GM12878 (cell line): Measurements from ENCODE around the gene RECQL. TPM values are rescaled to one million over a fixed set of nuclear protein-coding genes. Genes with fewer than 3 reads are reported as not detected.

Source experiments
- ATAC-seq: fragments of 200-7000 bp; cut with Tn5 transposase; 3 replicates; pipeline ENCODE4 v1.9.1; 2020; ENCODE audit warnings: mild to moderate bottlenecking, moderate library complexity
- BruUV-seq: library from RNA; stranded (reverse); fragments of 400-500 nt; replicated peaks from 2 replicates; lab custom pipeline; 2021; lab: Mats Ljungman, UMichigan
- CTCF ChIA-PET: fragments of 300-600 bp; sonication (Branson Sonifier 250); formaldehyde crosslinking; extraction: SDS; loops from one replicate; lab custom pipeline; 2021; ENCODE audit warnings: inconsistent platforms; lab: Yijun Ruan, JAX
- POLR2A ChIA-PET: fragments of 350-600 bp; formaldehyde crosslinking; extraction: SDS; loops from one replicate; lab custom pipeline; 2021; ENCODE audit warnings: inconsistent platforms; lab: Charles Lee
- RAD21 ChIA-PET: fragments of 300-600 bp; sonication (Branson Sonifier 250); formaldehyde crosslinking; loops from one replicate; lab custom pipeline; 2023; ENCODE audit warnings: antibody characterized with exemption; ENCODE audit not compliant: unreplicated experiment; lab: Charles Lee
- SMC1A ChIA-PET: fragments of 300-600 bp; sonication (Branson Sonifier 250); formaldehyde crosslinking; loops from one replicate; lab custom pipeline; 2023; ENCODE audit not compliant: unreplicated experiment, uncharacterized antibody; lab: Charles Lee
- DNase-seq: peaks from one replicate; pipeline ENCODE4 v3.0.0-alpha.2; 2011; ENCODE audit warnings: low read depth, low spot score
- FAIRE-seq: peaks from 3 replicates; lab custom pipeline; 2011; peaks lifted over from hg19 to GRCh38; lab: Jason Lieb, UNC
- H2AFZ ChIP-seq: 2 replicates; pipeline ENCODE4 v1.6.0; 2011; ENCODE audit warnings: low read depth, low read length, control low read depth; ENCODE audit not compliant: control insufficient read depth
- H3K27ac ChIP-seq: 2 replicates; pipeline ENCODE4 v1.5.1; 2011; ENCODE audit warnings: control low read depth; ENCODE audit not compliant: control insufficient read depth, insufficient read depth
- H3K27me3 ChIP-seq, 2 experiments: replicated peaks in 1 of 2; 2 replicates each; pipeline versions ENCODE4 v1.6.0 to v1.6.1; 2011; ENCODE audit warnings: low read length in 1 of 2; ENCODE audit not compliant: control insufficient read depth in 2 of 2, insufficient read depth in 2 of 2
- H3K36me3 ChIP-seq, 2 experiments: 2 replicates each; pipeline ENCODE4 v1.5.1; 2011; ENCODE audit warnings: low read length in 1 of 2; ENCODE audit not compliant: control insufficient read depth in 2 of 2, insufficient read depth in 2 of 2
- H3K4me1 ChIP-seq: 2 replicates; pipeline ENCODE4 v1.6.1; 2011; ENCODE audit warnings: mild to moderate bottlenecking, low read length, moderate library complexity, mixed read lengths; ENCODE audit not compliant: control insufficient read depth, insufficient read depth
- H3K4me2 ChIP-seq: 2 replicates; pipeline ENCODE4 v1.6.0; 2011; ENCODE audit warnings: control low read depth; ENCODE audit not compliant: control insufficient read depth, insufficient read depth
- H3K4me3 ChIP-seq: fragments of 200-600 bp; sonication (generic); 2 replicates; pipeline ENCODE4 v1.5.1; 2016
- H3K79me2 ChIP-seq: 2 replicates; pipeline ENCODE4 v1.6.0; 2011; ENCODE audit warnings: low read length; ENCODE audit not compliant: control insufficient read depth, insufficient read depth
- H3K9ac ChIP-seq: 2 replicates; pipeline ENCODE4 v1.8.0; 2011; ENCODE audit warnings: low read length, control low read depth, mixed read lengths; ENCODE audit not compliant: control insufficient read depth, insufficient read depth
- H3K9me3 ChIP-seq: replicated peaks from 3 replicates; pipeline ENCODE4 v1.5.1; 2011; ENCODE audit warnings: mild to moderate bottlenecking, low read length; ENCODE audit not compliant: control insufficient read depth, insufficient read depth
- H4K20me1 ChIP-seq: 2 replicates; pipeline ENCODE4 v1.6.0; 2011; ENCODE audit not compliant: control insufficient read depth, insufficient read depth
- ASH2L ChIP-seq: fragments of 300-600, 200-600 bp; sonication (generic); IDR thresholded peaks from 2 replicates; pipeline ENCODE4 v1.6.1; 2017; ENCODE audit warnings: low read depth, mild to moderate bottlenecking, borderline replicate concordance
- BACH1 ChIP-seq: fragments of 450-650 bp; IDR thresholded peaks from 2 replicates; pipeline ENCODE4 v1.6.1; 2017; ENCODE audit warnings: mild to moderate bottlenecking, borderline replicate concordance
- ESRRA ChIP-seq: IDR thresholded peaks from 2 replicates; pipeline ENCODE4 v1.6.1; 2012; ENCODE audit warnings: mild to moderate bottlenecking, low read length, improper control_type of control experiment
- MXI1 ChIP-seq: fragments of 150-350 bp; IDR thresholded peaks from 2 replicates; pipeline ENCODE4 v1.6.1; 2011; ENCODE audit warnings: low read depth, mild to moderate bottlenecking, inconsistent platforms, low read length, improper control_type of control experiment
- NFIC ChIP-seq: IDR thresholded peaks from 2 replicates; pipeline ENCODE4 v1.6.1; 2012; ENCODE audit warnings: low read depth, mild to moderate bottlenecking, inconsistent platforms, low read length, moderate library complexity
- NFXL1 ChIP-seq: fragments of 450-650 bp; IDR thresholded peaks from 2 replicates; pipeline ENCODE4 v1.6.1; 2017; ENCODE audit warnings: antibody characterized with exemption, mild to moderate bottlenecking, borderline replicate concordance
- NR2C2 ChIP-seq: IDR thresholded peaks from 2 replicates; pipeline ENCODE4 v1.6.1; 2011; ENCODE audit warnings: borderline replicate concordance, low read depth; ENCODE audit not compliant: control insufficient read depth, insufficient read length
- PML ChIP-seq: IDR thresholded peaks from 2 replicates; pipeline ENCODE4 v1.6.1; 2012; ENCODE audit warnings: low read length, inconsistent platforms
- POLR2A ChIP-seq: IDR thresholded peaks from 2 replicates; pipeline ENCODE4 v1.6.1; 2011; ENCODE audit warnings: low read depth, mild to moderate bottlenecking, low read length
- RAD21 ChIP-seq: IDR thresholded peaks from 2 replicates; pipeline ENCODE4 v1.6.1; 2011; ENCODE audit warnings: mild to moderate bottlenecking, low read depth, low read length, moderate library complexity; ENCODE audit not compliant: insufficient read depth
- SIN3A ChIP-seq: IDR thresholded peaks from 2 replicates; pipeline ENCODE4 v1.6.1; 2012; ENCODE audit warnings: low read depth, low read length, improper control_type of control experiment
- SREBF1 ChIP-seq: IDR thresholded peaks from 2 replicates; pipeline ENCODE4 v1.6.1; 2012; ENCODE audit warnings: mild to moderate bottlenecking, low read length
- TBL1XR1 ChIP-seq: IDR thresholded peaks from 2 replicates; pipeline ENCODE4 v1.6.1; 2012; ENCODE audit warnings: low read depth, low read length, improper control_type of control experiment
- ZSCAN29 ChIP-seq: fragments of 450-650 bp; IDR thresholded peaks from 2 replicates; pipeline ENCODE4 v1.6.1; 2017; ENCODE audit warnings: mild to moderate bottlenecking, moderate library complexity
- WGBS: methylation state at CpG from one replicate; pipeline ENCODE4 v1.1.6; 2016; ENCODE audit warnings: low lambda C conversion rate; ENCODE audit not compliant: insufficient replicate concordance, insufficient coverage; ENCODE audit errors: missing lambda C conversion rate; 5-methylcytosine and 5-hydroxymethylcytosine counted together
- in situ Hi-C: fragments of 300-500 bp; cut with MboI; formaldehyde crosslinking; loops from 9 replicates; pipeline ENCODE4 v1.14.3; 2018; ENCODE audit warnings: mixed read lengths
- intact Hi-C: fragments of 100-400 bp; cut with micrococcal nuclease; formaldehyde crosslinking; loops from one replicate; pipeline ENCODE4 v1.14.2; 2022; ENCODE audit not compliant: unreplicated experiment
- polyA plus RNA-seq, 11 experiments: library from polyadenylated mRNA; depleted of rRNA in 4 of 11; unstranded in 6 of 11; stranded (reverse) in 5 of 11; fragments of >200 nt; fragmentation: Nextera tagmentation in 4 of 11; fragmentation: Illumina TruSeq in 1 of 11; extraction: Ambion mirVana in 4 of 11; extraction: Trizol in 1 of 11; gene quantifications; 1 replicate in 1 of 11; 2 replicates in 10 of 11; pipeline versions ENCODE4 v1.2.1 to v1.2.3, GENCODE V29; 2011 to 2016; ENCODE audit warnings: inconsistent platforms in 2 of 11, missing spikeins in 2 of 11, low read depth in 1 of 11
- total RNA-seq, 4 experiments: library from RNA; depleted of rRNA in 3 of 4; stranded (reverse); fragments of >200 nt in 3 of 4; fragmentation: Illumina TruSeq in 1 of 4; extraction: Trizol in 1 of 4; gene quantifications; 2 replicates each; pipeline versions ENCODE4 v1.2.1 to v1.2.3, GENCODE V29; 2013 to 2021
- TF ChIP-seq, protein P1 (sequence below): IDR thresholded peaks from 2 replicates; pipeline ENCODE4 v1.6.1; 2011; ENCODE audit warnings: borderline replicate concordance, low read depth, mild to moderate bottlenecking, moderate library complexity, mixed read lengths, low read length; ENCODE audit not compliant: insufficient read depth; ENCODE audit errors: extremely low read length
- TF ChIP-seq, protein P2 (sequence below): fragments of 450-650 bp; formaldehyde crosslinking; IDR thresholded peaks from 2 replicates; pipeline ENCODE4 v1.4.0; 2022; ENCODE audit warnings: mild to moderate bottlenecking, moderate library complexity

Gene RECQL
- total and polyA plus RNA-seq, 10 of the 15 experiments (the other 5 are each of a cell fraction or from before 2014, with no cell fraction given) = 47.4 to 130 (median 70.8) TPM

DNA sequence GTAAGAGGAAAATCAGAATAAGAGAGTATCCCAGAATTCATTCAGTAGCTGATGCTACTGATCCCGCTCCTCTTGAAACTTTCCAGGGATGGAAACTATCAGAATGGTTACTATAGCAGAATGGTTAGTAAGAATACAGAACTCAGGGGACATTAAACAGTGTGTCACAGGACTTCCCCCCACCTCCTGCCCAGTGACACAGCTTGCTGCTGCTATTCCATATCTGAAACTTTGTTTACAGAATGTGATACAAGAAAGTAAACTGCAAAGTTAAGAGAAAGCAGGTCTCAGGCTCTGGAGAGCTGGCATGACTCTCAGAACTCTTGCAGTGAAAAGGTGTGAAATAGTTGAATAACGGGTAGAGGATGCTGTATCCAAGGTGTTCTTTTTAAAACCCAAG lies 28.0 kb upstream of the RECQL start:
- H3K36me3 ChIP-seq = no peaks in the 10 kb centered on the region
- no peak overlapping the region for H3K4me2 ChIP-seq
- H3K4me1 ChIP-seq = no peaks in the 10 kb centered on the region
- H3K79me2 ChIP-seq = no peaks in the 10 kb centered on the region
- peaks cover 1 to 8% of the 10 kb centered on the region in 2 experiments; a peak in 3 of 4 replicates for H3K27me3 ChIP-seq
- no peak overlapping the region for H3K27ac ChIP-seq
- no peak for FAIRE-seq
- no TSS peak for BruUV-seq
- no peak for DNase-seq
- in situ Hi-C loops = no loop called here
- 69% methylated on average over 2 of the region's 2 CpGs for WGBS
- intact Hi-C loops = no loop called here
- no peak overlapping the region for H3K4me3 ChIP-seq
- H3K9me3 ChIP-seq = no peaks in the 10 kb centered on the region; the same call in 2 of the 3 replicates
- ChIA-PET CTCF (interaction anchor here (0.8 kb wide), 1 partner anchor 30 kb away, joined by 3 read pairs; no protein-coding TSS in a partner anchor), POLR2A (no interaction called here), SMC1A (no interaction called here), RAD21 (no interaction called here)
- ATAC-seq = no peak
- H2AFZ ChIP-seq = no peak overlapping the region
- H3K9ac ChIP-seq = no peak overlapping the region
- TF ChIP-seq POLR2A (no peak), NFIC (no peak), SIN3A (no peak)
- no peaks in the 10 kb centered on the region for H4K20me1 ChIP-seq

DNA sequence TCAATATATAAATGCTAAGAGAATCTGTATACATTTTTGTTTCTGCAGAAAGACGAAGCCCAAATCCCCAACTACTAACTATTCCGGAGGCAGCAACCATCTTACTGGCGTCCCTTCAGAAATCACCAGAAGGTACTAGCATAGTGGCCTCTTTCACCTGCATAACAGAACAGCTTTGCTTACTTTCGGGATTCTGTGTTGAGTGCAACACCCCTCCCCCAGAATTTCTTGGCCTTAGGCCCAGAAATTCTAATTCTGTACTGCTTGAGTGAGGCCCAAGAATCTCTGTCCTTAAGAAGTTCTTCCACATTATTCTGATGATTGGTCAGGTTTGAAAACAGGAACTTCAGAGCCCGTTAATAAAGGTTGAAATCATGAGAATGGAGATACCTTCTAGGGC lies 27.5 kb upstream of the RECQL start:
- H3K4me3 ChIP-seq = no peak overlapping the region
- no peak for FAIRE-seq
- intact Hi-C loops = no loop called here
- TF ChIP-seq SREBF1 = no peak
- no peak for TF ChIP-seq MXI1
- no peak for TF ChIP-seq ASH2L
- TF ChIP-seq, protein P1, sequence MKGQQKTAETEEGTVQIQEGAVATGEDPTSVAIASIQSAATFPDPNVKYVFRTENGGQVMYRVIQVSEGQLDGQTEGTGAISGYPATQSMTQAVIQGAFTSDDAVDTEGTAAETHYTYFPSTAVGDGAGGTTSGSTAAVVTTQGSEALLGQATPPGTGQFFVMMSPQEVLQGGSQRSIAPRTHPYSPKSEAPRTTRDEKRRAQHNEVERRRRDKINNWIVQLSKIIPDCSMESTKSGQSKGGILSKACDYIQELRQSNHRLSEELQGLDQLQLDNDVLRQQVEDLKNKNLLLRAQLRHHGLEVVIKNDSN = no peak
- TF ChIP-seq RAD21 = no peak
- TF ChIP-seq, protein P2, sequence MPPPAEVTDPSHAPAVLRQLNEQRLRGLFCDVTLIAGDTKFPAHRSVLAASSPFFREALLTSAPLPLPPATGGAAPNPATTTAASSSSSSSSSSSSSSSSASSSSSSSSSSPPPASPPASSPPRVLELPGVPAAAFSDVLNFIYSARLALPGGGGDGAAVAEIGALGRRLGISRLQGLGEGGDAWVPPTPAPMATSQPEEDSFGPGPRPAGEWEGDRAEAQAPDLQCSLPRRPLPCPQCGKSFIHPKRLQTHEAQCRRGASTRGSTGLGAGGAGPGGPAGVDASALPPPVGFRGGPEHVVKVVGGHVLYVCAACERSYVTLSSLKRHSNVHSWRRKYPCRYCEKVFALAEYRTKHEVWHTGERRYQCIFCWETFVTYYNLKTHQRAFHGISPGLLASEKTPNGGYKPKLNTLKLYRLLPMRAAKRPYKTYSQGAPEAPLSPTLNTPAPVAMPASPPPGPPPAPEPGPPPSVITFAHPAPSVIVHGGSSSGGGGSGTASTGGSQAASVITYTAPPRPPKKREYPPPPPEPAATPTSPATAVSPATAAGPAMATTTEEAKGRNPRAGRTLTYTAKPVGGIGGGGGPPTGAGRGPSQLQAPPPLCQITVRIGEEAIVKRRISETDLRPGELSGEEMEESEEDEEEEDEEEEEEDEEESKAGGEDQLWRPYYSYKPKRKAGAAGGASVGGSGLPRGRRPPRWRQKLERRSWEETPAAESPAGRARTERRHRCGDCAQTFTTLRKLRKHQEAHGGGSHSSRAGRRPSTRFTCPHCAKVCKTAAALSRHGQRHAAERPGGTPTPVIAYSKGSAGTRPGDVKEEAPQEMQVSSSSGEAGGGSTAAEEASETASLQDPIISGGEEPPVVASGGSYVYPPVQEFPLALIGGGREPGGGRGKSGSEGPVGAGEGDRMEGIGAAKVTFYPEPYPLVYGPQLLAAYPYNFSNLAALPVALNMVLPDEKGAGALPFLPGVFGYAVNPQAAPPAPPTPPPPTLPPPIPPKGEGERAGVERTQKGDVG (CRISPR knock-in tag) = no peak
- TF ChIP-seq NFXL1 = no peak
- TF ChIP-seq PML = no peak
- no peak for TF ChIP-seq ESRRA
- no peak for TF ChIP-seq NR2C2
- no peak for TF ChIP-seq ZSCAN29
- no peak for TF ChIP-seq TBL1XR1
- no peak for TF ChIP-seq BACH1

More for the DNA sequence above, 27.5 kb upstream of the RECQL start:
- Histone ChIP-seq H3K9ac (no peak overlapping the region), H3K4me1 (no peaks in the 10 kb centered on the region), H3K4me2 (no peak overlapping the region), H2AFZ (no peak overlapping the region), H3K79me2 (no peaks in the 10 kb centered on the region), H3K36me3 (no peaks in the 10 kb centered on the region), H3K27ac (no peak overlapping the region), H3K27me3 (peaks cover 1 to 8% of the 10 kb centered on the region in 2 experiments; a peak in 3 of 4 replicates), H3K9me3 (no peaks in the 10 kb centered on the region; the same call in 2 of the 3 replicates), H4K20me1 (no peaks in the 10 kb centered on the region)
- ChIA-PET RAD21 (no interaction called here), POLR2A (no interaction called here), SMC1A (no interaction called here), CTCF (no interaction called here)
- no TSS peak for BruUV-seq
- DNase-seq (no peak), ATAC-seq (no peak)
- 85% methylated on average over 5 of the region's 5 CpGs for WGBS
- in situ Hi-C loops = no loop called here
